ENCODE data around the gene SERPINB7.

DNA sequence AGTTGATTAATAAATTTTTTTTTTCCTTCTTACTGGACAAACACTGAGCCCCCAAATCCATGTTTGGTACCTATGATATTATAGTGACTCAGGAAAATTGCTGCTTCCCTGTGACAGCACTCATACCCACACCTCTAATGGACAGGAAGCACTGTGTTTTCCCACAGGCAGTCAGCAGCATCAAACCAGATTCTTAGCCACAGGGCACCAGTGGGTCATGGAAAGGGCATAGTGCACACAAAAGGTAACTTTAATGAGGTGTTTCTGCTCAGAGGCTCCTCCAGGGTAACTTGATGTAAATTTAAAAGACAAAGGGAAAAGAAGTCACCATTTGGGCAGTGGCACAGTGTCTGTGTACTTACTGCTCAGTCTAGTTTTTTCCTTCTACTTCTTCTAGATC lies 38.3 kb upstream of the SERPINB7 start:
- TF ChIP-seq POLR2A (IDR thresholded peaks at IDR 0.05; ENCODE audit: low read length), result no peak
- no peak for TF ChIP-seq GATA1 (IDR thresholded peaks at IDR 0.05; ENCODE audit: low read depth, low read length)
